ENCODE measurements around the gene APOC4.
"Not testable (repeated sequence)": the region's sequence is repeated elsewhere in the genome, so short reads cannot be mapped to it uniquely, and the experiment has no call there.

Gene APOC4

GRCh38 chr19:44960906-44961728 is 19.1 kb downstream of the APOC4 start:
- DNase-seq: no peak

- no peak for DNase-seq
Measured at GRCh38 chr19:44961821-44962220, 19.8 kb downstream of the APOC4 start.

GRCh38 chr19:44968118-44968517 is 26.1 kb downstream of the APOC4 start:
- DNase-seq: no peak

- DNase-seq: no peak
Measured at GRCh38 chr19:44968670-44969069, 26.6 kb downstream of the APOC4 start.

- DNase-seq: no peak
Measured at GRCh38 chr19:44969437-44969836, 27.4 kb downstream of the APOC4 start.

GRCh38 chr19:44971451-44971850 is 29.4 kb downstream of the APOC4 start:
- DNase-seq: not testable (repeated sequence)

GRCh38 chr19:44972802-44973201 is 30.8 kb downstream of the APOC4 start:
- no peak for DNase-seq

GRCh38 chr19:44973982-44974735 is 32.1 kb downstream of the APOC4 start:
- no peak for DNase-seq

GRCh38 chr19:44974857-44975256 is 32.8 kb downstream of the APOC4 start:
- no peak for DNase-seq

GRCh38 chr19:44975444-44975843 is 33.4 kb downstream of the APOC4 start:
- DNase-seq: no peak

GRCh38 chr19:44984005-44984404 is 42.0 kb downstream of the APOC4 start:
- no peak for DNase-seq

- no peak for DNase-seq
Measured at GRCh38 chr19:44985445-44985844, 43.4 kb downstream of the APOC4 start.

GRCh38 chr19:44986389-44986788 is 44.4 kb downstream of the APOC4 start:
- no peak for DNase-seq

- no peak for DNase-seq
Measured at GRCh38 chr19:44987148-44987675, 45.2 kb downstream of the APOC4 start.

- DNase-seq: no peak
Measured at GRCh38 chr19:44988273-44988672, 46.2 kb downstream of the APOC4 start.

GRCh38 chr19:44988896-44989556 is 47.0 kb downstream of the APOC4 start:
- DNase-seq: peak in 1 of 2 donors; percentile 15

GRCh38 chr19:44990459-44990858 is 48.4 kb downstream of the APOC4 start:
- no peak for DNase-seq

GRCh38 chr19:44990966-44991365 is 48.9 kb downstream of the APOC4 start:
- no peak for DNase-seq

GRCh38 chr19:44992336-44993163 is 50.5 kb downstream of the APOC4 start:
- no peak for DNase-seq

- DNase-seq: no peak
Measured at GRCh38 chr19:44993526-44993925, 51.5 kb downstream of the APOC4 start.

- no peak for DNase-seq
Measured at GRCh38 chr19:44993926-44994537, 52.0 kb downstream of the APOC4 start.
